IMR-90 (cell line): ENCODE results near the gene IL1RAPL1. TPM values are rescaled to one million over a fixed set of nuclear protein-coding genes. Genes with fewer than 3 reads are reported as not detected.
A peak's percentile ranks its signal among the peaks of the same experiment; 100 is the strongest.

Experiments
- ATAC-seq: fragments of 200-7000 bp; cut with Tn5 transposase; 2 replicates; pipeline ENCODE4 v1.9.1; 2020; ENCODE audit warnings: low read depth, mild to moderate bottlenecking, moderate library complexity
- BruUV-seq: library from RNA; stranded (reverse); fragments of 400-500 nt; replicated peaks from 2 replicates; lab custom pipeline; 2021; lab: Mats Ljungman, UMichigan
- CTCF ChIA-PET: fragments of 300-600 bp; formaldehyde crosslinking; extraction: SDS; loops from one replicate; lab custom pipeline; 2021; ENCODE audit warnings: antibody characterized with exemption; lab: Yijun Ruan, JAX
- POLR2A ChIA-PET: fragments of 300-600 bp; sonication (Branson Sonifier 250); formaldehyde crosslinking; loops from one replicate; lab custom pipeline; 2022; ENCODE audit warnings: antibody characterized with exemption; ENCODE audit not compliant: unreplicated experiment; lab: Charles Lee
- DNase-seq: peaks from one replicate; pipeline ENCODE4 v3.0.0; 2013
- H2AFZ ChIP-seq: replicated peaks from 2 replicates; pipeline ENCODE3; 2013; ENCODE audit warnings: low read length, mild to moderate bottlenecking; ENCODE audit not compliant: poor library complexity
- H2AK5ac ChIP-seq: 2 replicates; pipeline ENCODE4 v1.6.1; 2013; ENCODE audit warnings: low read depth, low read length, inconsistent platforms
- H2AK9ac ChIP-seq: replicated peaks from 2 replicates; pipeline ENCODE3; 2013; ENCODE audit warnings: mild to moderate bottlenecking, low read depth, low read length, moderate library complexity; ENCODE audit not compliant: poor library complexity
- H2BK120ac ChIP-seq: 2 replicates; pipeline ENCODE4 v1.6.1; 2013; ENCODE audit warnings: low read depth, low read length, inconsistent platforms
- H2BK15ac ChIP-seq: 3 replicates; pipeline ENCODE4 v1.6.1; 2013; ENCODE audit warnings: low read depth, low read length, inconsistent platforms
- H2BK20ac ChIP-seq: 2 replicates; pipeline ENCODE4 v1.6.1; 2013; ENCODE audit warnings: low read depth, mild to moderate bottlenecking, inconsistent platforms, low read length, moderate library complexity
- H2BK5ac ChIP-seq: 2 replicates; pipeline ENCODE4 v1.6.1; 2013; ENCODE audit warnings: mild to moderate bottlenecking, low read depth, low read length, inconsistent platforms; ENCODE audit not compliant: poor library complexity, severe bottlenecking
- H3K14ac ChIP-seq: replicated peaks from 2 replicates; pipeline ENCODE4 v1.6.1; 2013; ENCODE audit warnings: low read depth, low read length, inconsistent platforms
- H3K18ac ChIP-seq: 2 replicates; pipeline ENCODE4 v1.6.1; 2013; ENCODE audit warnings: low read depth, low read length, control low read depth
- H3K23ac ChIP-seq: 2 replicates; pipeline ENCODE4 v1.6.1; 2013; ENCODE audit warnings: low read depth, low read length, inconsistent platforms
- H3K27ac ChIP-seq: 2 replicates; pipeline ENCODE4 v1.5.1; 2013; ENCODE audit warnings: mild to moderate bottlenecking, control low read depth, low read length; ENCODE audit not compliant: insufficient read depth
- H3K27me3 ChIP-seq: 2 replicates; pipeline ENCODE4 v1.6.1; 2013; ENCODE audit warnings: low read length; ENCODE audit not compliant: control insufficient read depth, insufficient read depth
- H3K36me3 ChIP-seq: 2 replicates; pipeline ENCODE4 v1.6.1; 2013; ENCODE audit warnings: low read length, mixed read lengths; ENCODE audit not compliant: control insufficient read depth, insufficient read depth
- H3K4ac ChIP-seq: 2 replicates; pipeline ENCODE4 v1.6.1; 2013; ENCODE audit warnings: low read depth, low read length, inconsistent platforms
- H3K4me1 ChIP-seq: 2 replicates; pipeline ENCODE4 v1.6.1; 2013; ENCODE audit warnings: low read length, mixed read lengths; ENCODE audit not compliant: control insufficient read depth, insufficient read depth
- H3K4me2 ChIP-seq: 2 replicates; pipeline ENCODE4 v1.6.1; 2013; ENCODE audit warnings: low read depth, mild to moderate bottlenecking, control low read depth, low read length, moderate library complexity
- H3K4me3 ChIP-seq: 2 replicates; pipeline ENCODE4 v1.5.1; 2013; ENCODE audit warnings: low read depth, mild to moderate bottlenecking, control low read depth, low read length, moderate library complexity; ENCODE audit not compliant: insufficient read depth
- H3K56ac ChIP-seq: 2 replicates; pipeline ENCODE4 v1.6.1; 2013; ENCODE audit warnings: low read length, inconsistent platforms; ENCODE audit not compliant: insufficient read depth; ENCODE audit errors: extremely low read depth
- H3K79me1 ChIP-seq, 2 experiments: 2 replicates each; pipeline ENCODE4 v1.6.1; 2013; ENCODE audit warnings: low read length in 2 of 2, inconsistent platforms in 1 of 2, low read depth in 1 of 2
- H3K9ac ChIP-seq: 2 replicates; pipeline ENCODE4 v1.6.1; 2013; ENCODE audit warnings: low read depth, low read length, control low read depth
- H3K9me1 ChIP-seq: 2 replicates; pipeline ENCODE4 v1.6.1; 2013; ENCODE audit warnings: low read length, inconsistent platforms; ENCODE audit not compliant: insufficient read depth
- H3K9me3 ChIP-seq: 2 replicates; pipeline ENCODE4 v1.6.1; 2013; ENCODE audit warnings: low read length; ENCODE audit not compliant: control insufficient read depth, insufficient read depth
- H4K20me1 ChIP-seq: 2 replicates; pipeline ENCODE4 v1.6.1; 2013; ENCODE audit warnings: low read length, inconsistent platforms; ENCODE audit not compliant: insufficient read depth
- H4K5ac ChIP-seq: 2 replicates; pipeline ENCODE4 v1.6.1; 2013; ENCODE audit warnings: mild to moderate bottlenecking, low read depth, low read length, control low read depth
- H4K8ac ChIP-seq, 2 experiments: 2 replicates each; pipeline ENCODE4 v1.6.1; 2013; ENCODE audit warnings: low read depth in 2 of 2, low read length in 2 of 2, control low read depth in 1 of 2, inconsistent platforms in 1 of 2
- H4K91ac ChIP-seq: 2 replicates; pipeline ENCODE4 v1.6.1; 2013; ENCODE audit warnings: low read depth, low read length, inconsistent platforms; ENCODE audit not compliant: insufficient read depth
- BHLHE40 ChIP-seq: fragments of 150-350 bp; IDR thresholded peaks from 2 replicates; pipeline ENCODE4 v1.6.1; 2016; ENCODE audit warnings: mild to moderate bottlenecking, low read depth, low read length
- CEBPB ChIP-seq: IDR thresholded peaks from 2 replicates; pipeline ENCODE4 v1.6.1; 2012; ENCODE audit warnings: low read depth, low read length, improper control_type of control experiment
- MXI1 ChIP-seq: IDR thresholded peaks from 2 replicates; pipeline ENCODE4 v1.6.1; 2012; ENCODE audit warnings: low read depth, mild to moderate bottlenecking, low read length, moderate library complexity, borderline replicate concordance
- SMC3 ChIP-seq: fragments of 150-350 bp; IDR thresholded peaks from 2 replicates; pipeline ENCODE4 v1.6.1; 2016; ENCODE audit warnings: low read depth, mild to moderate bottlenecking, antibody characterized with exemption, low read length, moderate library complexity
- WGBS, 2 experiments: methylation state at CpG; one replicate each; pipeline versions ENCODE4 v1.1.5 to v1.1.7; 2013; ENCODE audit warnings: missing lambda C conversion rate in 2 of 2; ENCODE audit not compliant: insufficient read length in 1 of 2; ENCODE audit errors: extremely low coverage in 2 of 2; 5-methylcytosine and 5-hydroxymethylcytosine counted together
- dilution Hi-C: fragments of 300-500 bp; cut with HindIII; formaldehyde crosslinking; loops from one replicate; pipeline ENCODE4 v1.14.3; 2018; ENCODE audit warnings: low sequenced_read_pairs; ENCODE audit not compliant: unreplicated experiment
- in situ Hi-C: fragments of 300-500 bp; cut with MboI; formaldehyde crosslinking; loops from 3 replicates; pipeline ENCODE4 v1.14.3; 2019; ENCODE audit warnings: low sequenced_read_pairs, inconsistent platforms, mixed read lengths
- intact Hi-C: fragments of 100-400 bp; cut with micrococcal nuclease; formaldehyde crosslinking; loops from 2 replicates; pipeline ENCODE4 v1.10.0; 2022
- polyA plus RNA-seq, 3 experiments: library from polyadenylated mRNA; depleted of rRNA; stranded (reverse); fragments of >200 nt; gene quantifications; 2 replicates each; pipeline ENCODE4 v1.2.3, GENCODE V29; 2012; ENCODE audit warnings: low replicate concordance in 1 of 3
- total RNA-seq: library from RNA; depleted of rRNA; stranded (reverse); fragments of >200 nt; gene quantifications from 2 replicates; pipeline ENCODE4 v1.2.3, GENCODE V29; 2012

Gene IL1RAPL1
- total and polyA plus RNA-seq, 2 of the 4 experiments (the other 2 are of a cell fraction) = 1.5 to 9.0 TPM

- H3K4me2 ChIP-seq = no peak overlapping the region
- H3K27ac ChIP-seq = no peak overlapping the region
- WGBS, 2 experiments = no CpG with 5 or more reads among the region's 4 CpGs
- H2AFZ ChIP-seq = no peak overlapping the region
- in situ Hi-C loops (no loop called here), dilution Hi-C loops (no loop called here), intact Hi-C loops (no loop called here)
- CTCF ChIA-PET = no interaction called here
- H3K23ac ChIP-seq = no peak overlapping the region
- no peak overlapping the region for H3K18ac ChIP-seq
- TF ChIP-seq BHLHE40 = no peak
- no peak for TF ChIP-seq CEBPB
- no peak for TF ChIP-seq MXI1
- no peak for TF ChIP-seq SMC3
- H3K27me3 ChIP-seq = no peaks in the 10 kb centered on the region
- no peak overlapping the region for H3K14ac ChIP-seq
- no TSS peak for BruUV-seq
- no peak overlapping the region for H3K4me3 ChIP-seq
- H2BK120ac ChIP-seq = no peak overlapping the region
- no peak overlapping the region for H4K5ac ChIP-seq
- ATAC-seq (peak; percentile 49), DNase-seq (peak; percentile 55)
- H2BK15ac ChIP-seq = no peak overlapping the region
- no peaks in the 10 kb centered on the region for H4K20me1 ChIP-seq
- no peak overlapping the region for H3K9ac ChIP-seq
- H2BK5ac ChIP-seq = no peak overlapping the region
- no peak overlapping the region for H2AK9ac ChIP-seq
- H3K9me1 ChIP-seq = no peaks in the 10 kb centered on the region
- no peaks in the 10 kb centered on the region for H3K4me1 ChIP-seq
- no peak overlapping the region for H2BK20ac ChIP-seq
- H3K36me3 ChIP-seq = no peaks in the 10 kb centered on the region
- H3K4ac ChIP-seq = no peak overlapping the region
- no peak overlapping the region for H3K56ac ChIP-seq
- H3K9me3 ChIP-seq = no peaks in the 10 kb centered on the region
- H3K79me1 ChIP-seq = no peaks in the 10 kb centered on the region
- H4K8ac ChIP-seq = no peak overlapping the region
- POLR2A ChIA-PET = no interaction called here
- H4K91ac ChIP-seq = no peak overlapping the region
- H2AK5ac ChIP-seq = no peak overlapping the region
These were observed 1159.1 kb downstream of the IL1RAPL1 start for GRCh38 chrX:29746326-29746725.
